Endodermal cell (in vitro differentiated cells): ENCODE data around the gene ZNF420. TPM values are rescaled to one million over a fixed set of nuclear protein-coding genes. Genes with fewer than 3 reads are reported as not detected.

Experiments
- DNase-seq: peaks from one replicate; pipeline ENCODE4 v3.0.0-alpha.2; 2017
- H3K27ac ChIP-seq: 2 replicates; pipeline ENCODE4 v1.5.1; 2013; ENCODE audit warnings: mild to moderate bottlenecking, low read depth, low read length, moderate library complexity
- H3K27me3 ChIP-seq: 2 replicates; pipeline ENCODE4 v1.6.1; 2013; ENCODE audit warnings: mild to moderate bottlenecking, low read length, moderate library complexity; ENCODE audit not compliant: insufficient read depth, control insufficient read depth, poor library complexity, severe bottlenecking
- H3K36me3 ChIP-seq: 2 replicates; pipeline ENCODE4 v1.7.0; 2013; ENCODE audit warnings: mild to moderate bottlenecking, low read length, moderate library complexity; ENCODE audit not compliant: control insufficient read depth, insufficient read depth
- H3K4me1 ChIP-seq: one replicate; pipeline ENCODE4 v1.7.0; 2013; ENCODE audit warnings: low read length; ENCODE audit not compliant: control insufficient read depth, insufficient read depth
- H3K4me3 ChIP-seq: 2 replicates; pipeline ENCODE4 v1.5.1; 2013; ENCODE audit warnings: mild to moderate bottlenecking, low read length, moderate library complexity
- H3K9ac ChIP-seq: 2 replicates; pipeline ENCODE4 v1.6.1; 2013; ENCODE audit warnings: mild to moderate bottlenecking, low read length, moderate library complexity; ENCODE audit not compliant: poor library complexity, severe bottlenecking; ENCODE audit errors: extremely low read depth
- H3K9me3 ChIP-seq: 2 replicates; pipeline ENCODE4 v1.6.1; 2013; ENCODE audit warnings: mild to moderate bottlenecking, low read length, moderate library complexity; ENCODE audit not compliant: control insufficient read depth
- H3K27ac Mint-ChIP-seq: 2 replicates; pipeline ENCODE4 v1.8.0; 2020; ENCODE audit warnings: mixed read lengths
- H3K27me3 Mint-ChIP-seq: 2 replicates; pipeline ENCODE4 v1.8.0; 2021; ENCODE audit warnings: mild to moderate bottlenecking, mixed read lengths; ENCODE audit not compliant: insufficient read depth
- H3K36me3 Mint-ChIP-seq: 2 replicates; pipeline ENCODE4 v1.8.0; 2020; ENCODE audit warnings: low read depth, mixed read lengths
- H3K4me1 Mint-ChIP-seq: 2 replicates; pipeline ENCODE4 v1.8.0; 2020; ENCODE audit warnings: mixed read lengths
- H3K4me3 Mint-ChIP-seq: 2 replicates; pipeline ENCODE4 v1.8.0; 2020; ENCODE audit warnings: mild to moderate bottlenecking, moderate library complexity, mixed read lengths
- H3K9me3 Mint-ChIP-seq: 2 replicates; pipeline ENCODE4 v1.8.0; 2020; ENCODE audit warnings: mild to moderate bottlenecking, mixed read lengths
- CTCF ChIP-seq: fragments of 200-600 bp; sonication (generic); conservative IDR thresholded peaks from 2 replicates; pipeline ENCODE4 v1.5.0; 2021; ENCODE audit warnings: antibody characterized with exemption, mild to moderate bottlenecking
- WGBS, 2 experiments: methylation state at CpG; one replicate each; pipeline versions ENCODE4 v1.1.5 to v1.1.7; 2013; ENCODE audit warnings: missing lambda C conversion rate in 2 of 2, mixed read lengths in 1 of 2; ENCODE audit not compliant: insufficient coverage in 1 of 2, insufficient read length in 1 of 2; 5-methylcytosine and 5-hydroxymethylcytosine counted together
- long read RNA-seq, 4 experiments: library from polyadenylated mRNA in 2 of 4; library from RNA in 1 of 4; library from capped mRNA in 1 of 4; stranded (forward) in 3 of 4; unstranded in 1 of 4; transcript quantifications; one replicate each; pipeline ENCODE4 v2.0.0, GENCODE V29; 2020 to 2021; ENCODE audit warnings: inconsistent platforms in 1 of 4
- polyA plus RNA-seq, 2 experiments: library from polyadenylated mRNA; stranded (reverse); fragments of 50-300 nt; gene quantifications; one replicate each; pipeline ENCODE4 v1.2.3, GENCODE V29; 2013
- total RNA-seq, 2 donors: library from RNA; stranded (reverse); fragmentation: NEBNext Ultra II Directional in 1 of 2; extraction: Animal tissue kit (Norgen Biotek cat#: 25700) in 1 of 2; gene quantifications; 2 replicates in 1 of 2; 3 replicates in 1 of 2; pipeline ENCODE4 v1.2.1, GENCODE V29; 2021

The ZNF420 gene
- total RNA-seq = 10 to 100 TPM; 11.2 to 12.3 TPM
- 12.8 TPM for polyA plus RNA-seq (2013, experiment 1 of 2)
- polyA plus RNA-seq (2013, experiment 2 of 2) = 13.5 TPM
- long read RNA-seq, experiment 1 = 0 reads
- long read RNA-seq, experiment 2, transcript ZNF420-202 (5 exons, 3,535 nt) = major isoform, 11 of 17 reads
- long read RNA-seq, experiment 2, partial matches to known transcripts = 1 of 17 reads
- long read RNA-seq, experiment 2, other reads (novel, unspliced or antisense) = 5 of 17 reads
- long read RNA-seq, experiment 3, transcript ZNF420-202 (5 exons, 3,535 nt) = major isoform, 57 of 81 reads
- long read RNA-seq, experiment 3, partial matches to known transcripts = 3 of 81 reads
- long read RNA-seq, experiment 3, other reads (novel, unspliced or antisense) = 19 of 81 reads
- long read RNA-seq, experiment 4, partial matches to known transcripts = 1 of 3 reads
- long read RNA-seq, experiment 4, other reads (novel, unspliced or antisense) = 1 of 3 reads

- Mint-ChIP-seq H3K4me1 (peaks cover 9% of the 10 kb centered on the region), H3K27ac (peak within 1 kb of the TSS; percentile 90), H3K9me3 (peaks cover 35% of the 10 kb centered on the region), H3K36me3 (peaks cover 25% of the 10 kb centered on the region), H3K27me3 (no peaks in the 10 kb centered on the region), H3K4me3 (peak within 1 kb of the TSS; percentile 88)
- DNase-seq = peak; percentile 98
- Histone ChIP-seq H3K9ac (peak within 1 kb of the TSS; percentile 59), H3K4me3 (peak within 1 kb of the TSS; percentile 88), H3K27me3 (no peaks in the 10 kb centered on the region), H3K4me1 (no peaks in the 10 kb centered on the region), H3K9me3 (peaks cover 31% of the 10 kb centered on the region), H3K36me3 (no peaks in the 10 kb centered on the region), H3K27ac (no peak within 1 kb of the TSS)
- no peak for TF ChIP-seq CTCF
- 0 to 1% methylated on average over 23 to 61 of the region's 61 CpGs for WGBS, 2 experiments
Measured at GRCh38 chr19:37077934-37078716, at the start of gene ZNF420. ZNF420 (plus strand) TSS chr19:37078433; CDS start chr19:37089119, 10,686 bp downstream.

- no peak for DNase-seq
- no peak overlapping the region for H3K27ac Mint-ChIP-seq
- no peaks in the 10 kb centered on the region for H3K4me1 Mint-ChIP-seq
- H3K27me3 Mint-ChIP-seq = no peaks in the 10 kb centered on the region
- Histone ChIP-seq H3K9ac (no peak overlapping the region), H3K27ac (no peak overlapping the region), H3K36me3 (no peaks in the 10 kb centered on the region), H3K4me3 (no peak overlapping the region), H3K9me3 (peaks cover 50% of the 10 kb centered on the region), H3K27me3 (no peaks in the 10 kb centered on the region), H3K4me1 (no peaks in the 10 kb centered on the region)
- peaks cover 80% of the 10 kb centered on the region for H3K9me3 Mint-ChIP-seq
- H3K36me3 Mint-ChIP-seq = no peaks in the 10 kb centered on the region
- 8 to 9% methylated on average over 1 of the region's 1 CpG for WGBS, 2 experiments
- no peak overlapping the region for H3K4me3 Mint-ChIP-seq
- TF ChIP-seq CTCF = no peak
Measured at GRCh38 chr19:37045140-37045539, 33.1 kb upstream of the ZNF420 start.

DNA sequence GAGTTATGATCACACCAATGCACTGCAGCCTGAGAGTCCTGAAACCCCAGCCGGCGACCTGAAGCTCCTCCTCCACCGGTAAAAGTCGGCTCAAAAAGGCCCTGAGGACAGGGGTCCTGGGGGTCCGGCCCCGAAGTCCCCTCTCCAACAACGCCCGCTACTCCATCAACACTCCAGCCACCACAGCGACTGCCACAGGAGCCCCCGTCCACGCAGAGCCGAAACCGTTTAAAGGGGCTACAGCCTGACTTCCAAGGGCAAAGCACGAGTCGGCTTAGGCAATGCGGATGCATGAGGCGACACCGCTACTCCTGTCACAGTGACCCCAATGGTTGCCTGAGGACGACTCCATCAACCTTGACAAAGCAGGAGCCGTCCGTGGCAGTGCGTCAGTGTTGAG, 22.9 kb upstream of the ZNF420 start:
- H3K4me3 ChIP-seq = no peak overlapping the region
- Mint-ChIP-seq H3K27me3 (no peaks in the 10 kb centered on the region), H3K4me1 (no peaks in the 10 kb centered on the region), H3K36me3 (peaks cover 1% of the 10 kb centered on the region), H3K27ac (no peak overlapping the region), H3K4me3 (no peak overlapping the region), H3K9me3 (peaks cover 91% of the 10 kb centered on the region)
- no peak for DNase-seq
- no peaks in the 10 kb centered on the region for H3K27me3 ChIP-seq
- TF ChIP-seq CTCF = no peak
- no peak overlapping the region for H3K9ac ChIP-seq
- WGBS, 2 experiments = 89 to 95% methylated on average over 14 to 22 of the region's 22 CpGs
- H3K27ac ChIP-seq = no peak overlapping the region
- H3K9me3 ChIP-seq = peaks cover 19% of the 10 kb centered on the region
- H3K36me3 ChIP-seq = no peaks in the 10 kb centered on the region
- H3K4me1 ChIP-seq = no peaks in the 10 kb centered on the region
